ENCODE data around the gene WFDC8. TPM values are rescaled to one million over a fixed set of nuclear protein-coding genes. Genes with fewer than 3 reads are reported as not detected.
"Not testable (repeated sequence)": the region's sequence is repeated elsewhere in the genome, so short reads cannot be mapped to it uniquely, and the experiment has no call there.

The WFDC8 gene
- total and polyA plus RNA-seq, 5 donors from 2014 or later = not detected

GRCh38 chr20:45593498-45593897 lies 14.4 kb upstream of the WFDC8 start:
- Mint-ChIP-seq H3K9me3 (peaks cover 0 to 2% (median 0%) of the 10 kb centered on the region in 7 donors), H3K36me3 (no peaks in the 10 kb centered on the region), H3K27me3 (peaks cover 31% of the 10 kb centered on the region), H3K4me3 (no peak overlapping the region), H3K27ac (no peak overlapping the region), H3K4me1 (no peaks in the 10 kb centered on the region)
- Histone ChIP-seq H3K36me3 (ENCODE audit: control insufficient read depth, insufficient read depth, low read length) (no peaks in the 10 kb centered on the region), H3K4me1 (ENCODE audit: control insufficient read depth, insufficient read depth, low read length, poor library complexity, severe bottlenecking) (no peaks in the 10 kb centered on the region), H3K27ac (ENCODE audit: insufficient read depth, low read length, poor library complexity, severe bottlenecking) (no peak overlapping the region), H3K9me3 (ENCODE audit: control insufficient read depth in 2 of 2, low read length in 2 of 2) (no peaks in the 10 kb centered on the region), H3K27me3 (ENCODE audit: control insufficient read depth, insufficient read depth, low read length) (peaks cover 3% of the 10 kb centered on the region), H3K4me3 (ENCODE audit: low read depth, low read length) (no peak overlapping the region)
- no peak for DNase-seq
- no peak for ATAC-seq (ENCODE audit: low read depth in 2 of 2)

- H3K4me3 ChIP-seq (ENCODE audit: low read depth, low read length) = no peak overlapping the region
- H3K36me3 ChIP-seq (ENCODE audit: control insufficient read depth, insufficient read depth, low read length) = no peaks in the 10 kb centered on the region
- peaks cover 3% of the 10 kb centered on the region for H3K27me3 ChIP-seq (ENCODE audit: control insufficient read depth, insufficient read depth, low read length)
- Mint-ChIP-seq H3K27ac (no peak overlapping the region), H3K36me3 (no peaks in the 10 kb centered on the region), H3K4me1 (no peaks in the 10 kb centered on the region), H3K4me3 (no peak overlapping the region), H3K27me3 (peaks cover 37% of the 10 kb centered on the region), H3K9me3 (peaks cover 0 to 2% (median 0%) of the 10 kb centered on the region in 7 donors)
- no peak overlapping the region for H3K27ac ChIP-seq (ENCODE audit: insufficient read depth, low read length, poor library complexity, severe bottlenecking)
- peak in 2 of 3 donors; percentile 9 to 63 for DNase-seq
- H3K4me1 ChIP-seq (ENCODE audit: control insufficient read depth, insufficient read depth, low read length, poor library complexity, severe bottlenecking) = no peaks in the 10 kb centered on the region
- ATAC-seq (ENCODE audit: low read depth in 2 of 2) = no peak
- H3K9me3 ChIP-seq (ENCODE audit: control insufficient read depth in 2 of 2, low read length in 2 of 2) = no peaks in the 10 kb centered on the region
Measured at GRCh38 chr20:45592574-45593189, 13.6 kb upstream of the WFDC8 start.

DNA sequence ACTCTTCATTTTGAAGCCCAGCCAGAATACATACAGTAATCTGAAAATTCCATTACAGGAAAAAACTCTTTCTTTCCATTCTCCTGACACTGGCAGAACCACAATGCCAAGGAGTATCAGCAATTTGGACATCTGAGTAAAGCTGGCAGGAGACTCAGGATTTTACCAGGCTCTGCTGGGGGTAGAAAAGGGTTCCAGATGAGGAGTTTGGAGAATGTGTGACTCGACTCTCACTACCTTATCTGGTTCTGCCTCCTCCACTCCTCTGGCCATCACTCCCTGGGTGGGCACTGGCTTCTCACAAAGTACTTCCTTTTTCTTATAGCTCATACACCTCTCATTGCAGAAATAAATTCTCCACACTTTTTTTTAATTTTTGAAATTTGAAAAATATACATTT lies 10.6 kb upstream of the WFDC8 start:
- H3K27ac ChIP-seq (ENCODE audit: insufficient read depth, low read length, poor library complexity, severe bottlenecking) = no peak overlapping the region
- no peaks in the 10 kb centered on the region for H3K27me3 ChIP-seq (ENCODE audit: control insufficient read depth, insufficient read depth, low read length)
- Mint-ChIP-seq H3K4me1 (no peaks in the 10 kb centered on the region), H3K27me3 (peaks cover 28% of the 10 kb centered on the region), H3K27ac (no peak overlapping the region), H3K4me3 (no peak overlapping the region), H3K9me3 (peaks cover 0 to 2% (median 0%) of the 10 kb centered on the region in 7 donors), H3K36me3 (no peaks in the 10 kb centered on the region)
- DNase-seq (no peak), ATAC-seq (ENCODE audit: low read depth in 2 of 2) (no peak)
- H3K9me3 ChIP-seq (ENCODE audit: control insufficient read depth in 2 of 2, low read length in 2 of 2) = no peaks in the 10 kb centered on the region
- no peaks in the 10 kb centered on the region for H3K4me1 ChIP-seq (ENCODE audit: control insufficient read depth, insufficient read depth, low read length, poor library complexity, severe bottlenecking)
- H3K36me3 ChIP-seq (ENCODE audit: control insufficient read depth, insufficient read depth, low read length) = no peaks in the 10 kb centered on the region
- no peak overlapping the region for H3K4me3 ChIP-seq (ENCODE audit: low read depth, low read length)

GRCh38 chr20:45588800-45589199 lies 9.7 kb upstream of the WFDC8 start:
- DNase-seq (no peak), ATAC-seq (ENCODE audit: low read depth in 2 of 2) (no peak)
- Histone ChIP-seq H3K9me3 (ENCODE audit: control insufficient read depth in 2 of 2, low read length in 2 of 2) (no peaks in the 10 kb centered on the region), H3K4me1 (ENCODE audit: control insufficient read depth, insufficient read depth, low read length, poor library complexity, severe bottlenecking) (no peaks in the 10 kb centered on the region), H3K27ac (ENCODE audit: insufficient read depth, low read length, poor library complexity, severe bottlenecking) (no peak overlapping the region), H3K36me3 (ENCODE audit: control insufficient read depth, insufficient read depth, low read length) (no peaks in the 10 kb centered on the region), H3K4me3 (ENCODE audit: low read depth, low read length) (no peak overlapping the region), H3K27me3 (ENCODE audit: control insufficient read depth, insufficient read depth, low read length) (no peaks in the 10 kb centered on the region)
- H3K36me3 Mint-ChIP-seq = no peaks in the 10 kb centered on the region
- no peak overlapping the region for H3K27ac Mint-ChIP-seq
- H3K27me3 Mint-ChIP-seq = peaks cover 21% of the 10 kb centered on the region
- H3K9me3 Mint-ChIP-seq = peaks cover 0 to 2% (median 0%) of the 10 kb centered on the region in 7 donors
- no peak overlapping the region for H3K4me3 Mint-ChIP-seq
- no peaks in the 10 kb centered on the region for H3K4me1 Mint-ChIP-seq

DNA sequence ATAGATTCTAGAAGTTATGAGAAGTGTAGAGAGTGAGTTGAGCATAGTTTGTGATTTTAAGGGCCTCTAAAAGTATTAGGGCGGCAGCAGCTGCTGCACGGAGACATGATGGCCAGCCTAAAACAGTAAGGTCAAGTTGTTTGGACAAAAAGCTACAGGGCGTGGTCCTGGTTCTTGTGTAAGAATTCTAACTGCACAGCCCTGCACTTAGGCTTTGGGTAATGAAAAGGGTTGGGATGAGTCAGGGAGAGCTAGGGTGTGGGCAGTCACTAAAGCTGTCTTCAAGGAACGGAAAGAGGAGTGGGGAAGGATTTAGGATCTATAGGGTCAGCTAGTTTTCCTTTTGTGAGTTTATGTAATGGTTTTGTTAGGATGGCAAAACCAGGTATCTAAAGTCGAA lies 6.9 kb upstream of the WFDC8 start:
- ATAC-seq (ENCODE audit: low read depth in 2 of 2); H3K9me3 Mint-ChIP-seq; H3K36me3 ChIP-seq (ENCODE audit: control insufficient read depth, insufficient read depth, low read length); H3K4me1 ChIP-seq (ENCODE audit: control insufficient read depth, insufficient read depth, low read length, poor library complexity, severe bottlenecking); H3K27ac Mint-ChIP-seq; DNase-seq; H3K27me3 ChIP-seq (ENCODE audit: control insufficient read depth, insufficient read depth, low read length); H3K4me1 Mint-ChIP-seq; H3K9me3 ChIP-seq (ENCODE audit: control insufficient read depth in 2 of 2, low read length in 2 of 2); H3K4me3 ChIP-seq (ENCODE audit: low read depth, low read length); H3K27ac ChIP-seq (ENCODE audit: insufficient read depth, low read length, poor library complexity, severe bottlenecking); H3K4me3 Mint-ChIP-seq; H3K36me3 Mint-ChIP-seq: not testable (repeated sequence)
- H3K27me3 Mint-ChIP-seq = peaks cover 15% of the 10 kb centered on the region

- not testable (repeated sequence) for H3K4me1 Mint-ChIP-seq; H3K9me3 Mint-ChIP-seq; ATAC-seq (ENCODE audit: low read depth in 2 of 2); H3K36me3 ChIP-seq (ENCODE audit: control insufficient read depth, insufficient read depth, low read length); H3K4me3 Mint-ChIP-seq; H3K4me3 ChIP-seq (ENCODE audit: low read depth, low read length); H3K27me3 ChIP-seq (ENCODE audit: control insufficient read depth, insufficient read depth, low read length); H3K4me1 ChIP-seq (ENCODE audit: control insufficient read depth, insufficient read depth, low read length, poor library complexity, severe bottlenecking); H3K27ac ChIP-seq (ENCODE audit: insufficient read depth, low read length, poor library complexity, severe bottlenecking); H3K36me3 Mint-ChIP-seq; H3K9me3 ChIP-seq (ENCODE audit: control insufficient read depth in 2 of 2, low read length in 2 of 2); DNase-seq; H3K27ac Mint-ChIP-seq
- H3K27me3 Mint-ChIP-seq = peaks cover 25% of the 10 kb centered on the region
Measured at GRCh38 chr20:45584294-45584693, 5.2 kb upstream of the WFDC8 start.

DNA sequence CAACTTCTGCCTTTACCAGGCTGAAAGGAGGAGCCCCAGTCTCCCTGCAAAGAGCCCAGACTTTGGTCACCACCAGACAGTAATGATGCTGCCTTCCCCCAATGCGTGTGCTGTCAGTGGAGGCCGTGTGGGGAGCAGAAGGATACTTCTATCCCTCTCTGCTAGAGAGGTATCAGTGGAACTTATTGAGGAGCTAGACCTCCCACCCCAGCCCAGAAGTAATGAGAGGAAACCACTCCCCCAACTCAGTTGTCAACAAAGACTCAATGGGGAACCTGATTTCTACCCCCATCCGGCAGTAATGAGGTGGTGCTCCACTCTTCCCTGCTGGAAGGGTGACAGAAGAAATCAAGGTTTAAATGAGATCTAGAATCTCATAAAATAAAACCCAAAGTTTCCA lies 4.4 kb upstream of the WFDC8 start:
- Histone ChIP-seq H3K4me1 (ENCODE audit: control insufficient read depth, insufficient read depth, low read length, poor library complexity, severe bottlenecking) (no peaks in the 10 kb centered on the region), H3K9me3 (ENCODE audit: control insufficient read depth in 2 of 2, low read length in 2 of 2) (no peaks in the 10 kb centered on the region), H3K27me3 (ENCODE audit: control insufficient read depth, insufficient read depth, low read length) (peaks cover 9% of the 10 kb centered on the region), H3K36me3 (ENCODE audit: control insufficient read depth, insufficient read depth, low read length) (no peaks in the 10 kb centered on the region), H3K27ac (ENCODE audit: insufficient read depth, low read length, poor library complexity, severe bottlenecking) (no peak overlapping the region), H3K4me3 (ENCODE audit: low read depth, low read length) (no peak overlapping the region)
- Mint-ChIP-seq H3K27ac (no peak overlapping the region), H3K4me3 (no peak overlapping the region), H3K36me3 (no peaks in the 10 kb centered on the region), H3K9me3 (no peaks in the 10 kb centered on the region), H3K27me3 (peaks cover 28% of the 10 kb centered on the region), H3K4me1 (no peaks in the 10 kb centered on the region)
- no peak for DNase-seq
- ATAC-seq (ENCODE audit: low read depth in 2 of 2) = no peak

- H3K27me3 ChIP-seq (ENCODE audit: control insufficient read depth, insufficient read depth, low read length) = peaks cover 11% of the 10 kb centered on the region
- Mint-ChIP-seq H3K36me3 (no peaks in the 10 kb centered on the region), H3K4me1 (no peaks in the 10 kb centered on the region), H3K27ac (no peak overlapping the region), H3K9me3 (no peaks in the 10 kb centered on the region), H3K27me3 (peaks cover 28% of the 10 kb centered on the region), H3K4me3 (no peak overlapping the region)
- no peaks in the 10 kb centered on the region for H3K9me3 ChIP-seq (ENCODE audit: control insufficient read depth in 2 of 2, low read length in 2 of 2)
- no peak for DNase-seq
- no peaks in the 10 kb centered on the region for H3K4me1 ChIP-seq (ENCODE audit: control insufficient read depth, insufficient read depth, low read length, poor library complexity, severe bottlenecking)
- no peak for ATAC-seq (ENCODE audit: low read depth in 2 of 2)
- no peak overlapping the region for H3K27ac ChIP-seq (ENCODE audit: insufficient read depth, low read length, poor library complexity, severe bottlenecking)
- H3K36me3 ChIP-seq (ENCODE audit: control insufficient read depth, insufficient read depth, low read length) = no peaks in the 10 kb centered on the region
- no peak overlapping the region for H3K4me3 ChIP-seq (ENCODE audit: low read depth, low read length)
Measured at GRCh38 chr20:45581702-45582101, 2.6 kb upstream of the WFDC8 start.
